ENCODE results near the gene SLN. TPM values are rescaled to one million over a fixed set of nuclear protein-coding genes. Genes with fewer than 3 reads are reported as not detected.
"Not testable (repeated sequence)": the region's sequence is repeated elsewhere in the genome, so short reads cannot be mapped to it uniquely, and the experiment has no call there.

Gene SLN
- polyA plus RNA-seq (2013, experiment 1 of 4): not detected
- polyA plus RNA-seq (2013, experiment 2 of 4): not detected
- not detected for polyA plus RNA-seq (2013, experiment 3 of 4)
- polyA plus RNA-seq (2013, experiment 4 of 4): 1.3 TPM

- H3K27me3 ChIP-seq (ENCODE audit: control insufficient read depth, insufficient read depth, low read length, poor library complexity, severe bottlenecking): no peaks in the 10 kb centered on the region
- no peaks in the 10 kb centered on the region for H3K36me3 ChIP-seq (ENCODE audit: control insufficient read depth, insufficient read depth, low read length)
- H3K9me3 ChIP-seq (ENCODE audit: control insufficient read depth, low read length): no peaks in the 10 kb centered on the region
- H3K27ac ChIP-seq (ENCODE audit: insufficient read depth, low read depth, low read length, poor library complexity, severe bottlenecking): no peak within 1 kb of the TSS
- H3K4me1 ChIP-seq (ENCODE audit: control insufficient read depth, insufficient read depth, low read length): no peaks in the 10 kb centered on the region
- WGBS, 2 experiments: 84 to 88% methylated on average over 11 to 12 of the region's 12 CpGs
- no peak within 1 kb of the TSS for H3K4me3 ChIP-seq (ENCODE audit: insufficient read depth, low read depth, low read length)
These were observed at the start of gene SLN for GRCh38 chr11:107711861-107712755. SLN (minus strand) TSS chr11:107712056.

GRCh38 chr11:107758719-107759355 lies 47.0 kb upstream of the SLN start:
- not testable (repeated sequence) for H3K36me3 ChIP-seq (ENCODE audit: control insufficient read depth, insufficient read depth, low read length); H3K4me1 ChIP-seq (ENCODE audit: control insufficient read depth, insufficient read depth, low read length); H3K9me3 ChIP-seq (ENCODE audit: control insufficient read depth, low read length); H3K4me3 ChIP-seq (ENCODE audit: insufficient read depth, low read depth, low read length); H3K27ac ChIP-seq (ENCODE audit: insufficient read depth, low read depth, low read length, poor library complexity, severe bottlenecking); H3K27me3 ChIP-seq (ENCODE audit: control insufficient read depth, insufficient read depth, low read length, poor library complexity, severe bottlenecking)
- whole genome bisulfite sequencing, 2 experiments: 94 to 95% methylated on average over 7 of the region's 7 CpGs

DNA sequence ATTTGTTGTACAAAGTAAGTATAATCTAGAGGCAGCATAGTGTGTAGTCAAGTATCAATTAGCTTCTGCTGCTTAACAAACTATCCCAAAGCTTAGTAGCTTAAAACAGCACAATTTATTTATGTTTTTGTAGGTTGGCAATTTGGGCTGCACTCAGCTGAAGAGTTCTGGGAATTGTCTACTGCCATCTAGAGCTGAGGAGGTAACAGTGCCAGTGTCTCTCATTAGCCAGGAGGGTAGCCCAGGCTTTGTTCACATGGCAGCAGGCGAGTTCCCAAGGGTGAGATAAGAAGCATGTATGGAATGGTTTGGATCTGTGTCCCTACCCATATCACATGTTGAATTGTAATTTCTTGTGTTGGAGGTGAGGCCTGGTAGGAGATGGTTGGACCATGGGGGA lies 45.8 kb upstream of the SLN start:
- Histone ChIP-seq H3K27ac (ENCODE audit: insufficient read depth, low read depth, low read length, poor library complexity, severe bottlenecking) (no peak overlapping the region), H3K4me3 (ENCODE audit: insufficient read depth, low read depth, low read length) (no peak overlapping the region), H3K36me3 (ENCODE audit: control insufficient read depth, insufficient read depth, low read length) (no peaks in the 10 kb centered on the region), H3K4me1 (ENCODE audit: control insufficient read depth, insufficient read depth, low read length) (no peaks in the 10 kb centered on the region), H3K27me3 (ENCODE audit: control insufficient read depth, insufficient read depth, low read length, poor library complexity, severe bottlenecking) (no peaks in the 10 kb centered on the region), H3K9me3 (ENCODE audit: control insufficient read depth, low read length) (no peaks in the 10 kb centered on the region)
- 93 to 100% methylated on average over 1 of the region's 1 CpG for WGBS, 2 experiments

DNA sequence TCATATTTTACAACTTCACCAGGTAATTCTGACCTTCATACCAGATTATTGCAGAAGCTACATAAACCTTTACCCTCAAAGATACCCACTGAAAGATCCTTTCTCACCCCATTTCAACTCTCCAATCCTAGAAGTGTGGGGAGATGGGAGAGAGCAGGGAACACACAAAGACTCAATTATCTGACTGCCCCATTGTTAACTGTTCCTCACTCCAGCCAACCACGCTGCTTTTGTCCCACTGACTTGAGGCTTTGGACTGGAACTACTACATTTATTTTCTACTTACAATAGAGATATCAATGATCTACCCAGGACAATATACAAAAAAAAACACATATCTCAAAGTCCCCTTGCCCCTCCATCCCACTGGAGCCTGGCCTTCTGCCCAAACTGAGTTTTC lies 44.7 kb upstream of the SLN start:
- H3K4me3 ChIP-seq (ENCODE audit: insufficient read depth, low read depth, low read length): no peak overlapping the region
- whole genome bisulfite sequencing, 2 experiments: 76 to 81% methylated on average over 1 of the region's 1 CpG
- H3K27me3 ChIP-seq (ENCODE audit: control insufficient read depth, insufficient read depth, low read length, poor library complexity, severe bottlenecking): no peaks in the 10 kb centered on the region
- H3K4me1 ChIP-seq (ENCODE audit: control insufficient read depth, insufficient read depth, low read length): no peaks in the 10 kb centered on the region
- H3K9me3 ChIP-seq (ENCODE audit: control insufficient read depth, low read length): no peaks in the 10 kb centered on the region
- no peaks in the 10 kb centered on the region for H3K36me3 ChIP-seq (ENCODE audit: control insufficient read depth, insufficient read depth, low read length)
- H3K27ac ChIP-seq (ENCODE audit: insufficient read depth, low read depth, low read length, poor library complexity, severe bottlenecking): no peak overlapping the region

- Histone ChIP-seq H3K9me3 (ENCODE audit: control insufficient read depth, low read length) (no peaks in the 10 kb centered on the region), H3K4me1 (ENCODE audit: control insufficient read depth, insufficient read depth, low read length) (no peaks in the 10 kb centered on the region), H3K27me3 (ENCODE audit: control insufficient read depth, insufficient read depth, low read length, poor library complexity, severe bottlenecking) (no peaks in the 10 kb centered on the region), H3K36me3 (ENCODE audit: control insufficient read depth, insufficient read depth, low read length) (no peaks in the 10 kb centered on the region), H3K27ac (ENCODE audit: insufficient read depth, low read depth, low read length, poor library complexity, severe bottlenecking) (no peak overlapping the region), H3K4me3 (ENCODE audit: insufficient read depth, low read depth, low read length) (no peak overlapping the region)
- 67 to 90% methylated on average over 2 of the region's 2 CpGs for WGBS, 2 experiments
These were observed 41.3 kb upstream of the SLN start for GRCh38 chr11:107752949-107753822.

GRCh38 chr11:107752508-107752907 lies 40.7 kb upstream of the SLN start:
- Histone ChIP-seq H3K27me3 (ENCODE audit: control insufficient read depth, insufficient read depth, low read length, poor library complexity, severe bottlenecking) (no peaks in the 10 kb centered on the region), H3K27ac (ENCODE audit: insufficient read depth, low read depth, low read length, poor library complexity, severe bottlenecking) (no peak overlapping the region), H3K4me3 (ENCODE audit: insufficient read depth, low read depth, low read length) (no peak overlapping the region), H3K9me3 (ENCODE audit: control insufficient read depth, low read length) (no peaks in the 10 kb centered on the region), H3K36me3 (ENCODE audit: control insufficient read depth, insufficient read depth, low read length) (no peaks in the 10 kb centered on the region), H3K4me1 (ENCODE audit: control insufficient read depth, insufficient read depth, low read length) (no peaks in the 10 kb centered on the region)
- 52 to 58% methylated on average over 5 of the region's 5 CpGs for WGBS, 2 experiments

DNA sequence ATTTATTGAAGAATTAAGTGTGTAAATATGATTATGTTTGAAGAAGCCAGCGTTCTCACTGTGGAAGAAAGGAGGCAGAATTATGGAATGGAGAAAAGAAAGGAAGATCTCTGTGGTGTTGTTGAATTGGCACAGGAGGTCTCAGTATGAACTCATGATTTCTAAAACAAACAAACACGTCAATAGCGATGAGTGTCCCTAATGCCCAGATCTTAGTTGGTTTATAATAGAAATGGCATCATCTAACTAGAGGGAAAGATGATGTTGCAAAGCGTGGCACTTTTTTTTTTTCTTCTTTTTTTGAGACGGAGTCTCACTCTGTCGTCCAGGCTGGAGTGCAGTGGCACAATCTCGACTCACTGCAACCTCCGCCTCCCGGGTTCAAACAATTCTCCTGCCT lies 39.2 kb upstream of the SLN start:
- Histone ChIP-seq H3K4me1 (ENCODE audit: control insufficient read depth, insufficient read depth, low read length) (no peaks in the 10 kb centered on the region), H3K9me3 (ENCODE audit: control insufficient read depth, low read length) (no peaks in the 10 kb centered on the region), H3K4me3 (ENCODE audit: insufficient read depth, low read depth, low read length) (no peak overlapping the region), H3K27ac (ENCODE audit: insufficient read depth, low read depth, low read length, poor library complexity, severe bottlenecking) (no peak overlapping the region), H3K27me3 (ENCODE audit: control insufficient read depth, insufficient read depth, low read length, poor library complexity, severe bottlenecking) (no peaks in the 10 kb centered on the region), H3K36me3 (ENCODE audit: control insufficient read depth, insufficient read depth, low read length) (no peaks in the 10 kb centered on the region)
- WGBS, 2 experiments: 81 to 84% methylated on average over 9 of the region's 9 CpGs

GRCh38 chr11:107750313-107750712 lies 38.5 kb upstream of the SLN start:
- H3K36me3 ChIP-seq (ENCODE audit: control insufficient read depth, insufficient read depth, low read length): no peaks in the 10 kb centered on the region
- no peaks in the 10 kb centered on the region for H3K4me1 ChIP-seq (ENCODE audit: control insufficient read depth, insufficient read depth, low read length)
- H3K4me3 ChIP-seq (ENCODE audit: insufficient read depth, low read depth, low read length): no peak overlapping the region
- no peaks in the 10 kb centered on the region for H3K27me3 ChIP-seq (ENCODE audit: control insufficient read depth, insufficient read depth, low read length, poor library complexity, severe bottlenecking)
- 91 to 92% methylated on average over 15 of the region's 15 CpGs for WGBS, 2 experiments
- H3K9me3 ChIP-seq (ENCODE audit: control insufficient read depth, low read length): no peaks in the 10 kb centered on the region
- no peak overlapping the region for H3K27ac ChIP-seq (ENCODE audit: insufficient read depth, low read depth, low read length, poor library complexity, severe bottlenecking)

- peaks cover 2% of the 10 kb centered on the region for H3K4me1 ChIP-seq (ENCODE audit: control insufficient read depth, insufficient read depth, low read length)
- no peaks in the 10 kb centered on the region for H3K9me3 ChIP-seq (ENCODE audit: control insufficient read depth, low read length)
- H3K27ac ChIP-seq (ENCODE audit: insufficient read depth, low read depth, low read length, poor library complexity, severe bottlenecking): no peak overlapping the region
- WGBS, 2 experiments: 63 to 68% methylated on average over 2 of the region's 2 CpGs
- H3K4me3 ChIP-seq (ENCODE audit: insufficient read depth, low read depth, low read length): no peak overlapping the region
- no peaks in the 10 kb centered on the region for H3K27me3 ChIP-seq (ENCODE audit: control insufficient read depth, insufficient read depth, low read length, poor library complexity, severe bottlenecking)
- no peaks in the 10 kb centered on the region for H3K36me3 ChIP-seq (ENCODE audit: control insufficient read depth, insufficient read depth, low read length)
These were observed 35.8 kb upstream of the SLN start for GRCh38 chr11:107747622-107748021.

GRCh38 chr11:107744736-107745135 lies 32.9 kb upstream of the SLN start:
- WGBS, 2 experiments: 74 to 82% methylated on average over 3 of the region's 3 CpGs

More at GRCh38 chr11:107744736-107745135, 32.9 kb upstream of the SLN start:
- Histone ChIP-seq H3K4me1 (ENCODE audit: control insufficient read depth, insufficient read depth, low read length) (peaks cover 2% of the 10 kb centered on the region), H3K9me3 (ENCODE audit: control insufficient read depth, low read length) (no peaks in the 10 kb centered on the region), H3K36me3 (ENCODE audit: control insufficient read depth, insufficient read depth, low read length) (no peaks in the 10 kb centered on the region), H3K27ac (ENCODE audit: insufficient read depth, low read depth, low read length, poor library complexity, severe bottlenecking) (no peak overlapping the region), H3K4me3 (ENCODE audit: insufficient read depth, low read depth, low read length) (no peak overlapping the region), H3K27me3 (ENCODE audit: control insufficient read depth, insufficient read depth, low read length, poor library complexity, severe bottlenecking) (no peaks in the 10 kb centered on the region)

Measured in ectodermal cell (in vitro differentiated cells).